ENCODE measurements around the gene SERP2. TPM values are rescaled to one million over a fixed set of nuclear protein-coding genes. Genes with fewer than 3 reads are reported as not detected.
A peak's percentile ranks its signal among the peaks of the same experiment; 100 is the strongest.

SERP2 gene
- total and polyA plus RNA-seq, 2 of the 13 experiments (the other 11 are each of a cell fraction or from before 2014, with no cell fraction given): not detected

DNA sequence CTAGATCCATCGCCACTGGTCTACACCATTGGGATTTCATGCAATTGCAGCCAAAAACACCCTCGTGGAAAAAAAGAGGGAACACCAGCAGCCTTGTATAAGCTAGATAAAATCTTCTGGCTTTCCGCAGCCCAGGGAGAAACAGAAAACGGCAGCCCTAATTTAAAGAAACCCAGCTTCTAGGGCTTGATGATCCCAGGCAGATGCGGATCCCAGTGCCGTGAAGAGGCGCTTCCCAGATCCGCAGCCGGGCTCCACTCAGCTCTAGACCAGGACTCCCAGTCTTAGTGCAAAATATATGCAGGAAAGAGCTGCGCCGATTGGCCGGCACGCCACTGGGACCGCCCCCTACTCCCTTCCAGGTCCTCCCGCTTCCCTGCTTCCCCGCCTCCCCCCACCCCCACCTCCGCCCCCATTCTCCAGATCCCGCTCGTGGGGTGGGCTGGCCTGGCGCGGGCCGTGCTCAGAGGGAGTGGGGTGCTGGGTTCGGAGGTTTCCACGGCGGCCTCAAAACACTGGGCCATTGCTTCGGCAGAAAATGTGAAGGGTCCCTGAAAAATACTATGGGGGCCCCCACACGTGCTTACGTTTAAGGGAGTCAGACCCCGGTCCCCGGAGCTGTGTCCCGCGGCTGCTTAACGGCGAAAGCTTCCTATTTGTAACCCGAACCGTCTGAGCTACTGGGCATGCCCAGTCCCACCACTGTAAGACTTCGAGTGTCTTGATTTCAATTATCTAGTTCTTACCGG lies 63.1 kb downstream of the SERP2 start (continued):
- TF ChIP-seq, protein P1, sequence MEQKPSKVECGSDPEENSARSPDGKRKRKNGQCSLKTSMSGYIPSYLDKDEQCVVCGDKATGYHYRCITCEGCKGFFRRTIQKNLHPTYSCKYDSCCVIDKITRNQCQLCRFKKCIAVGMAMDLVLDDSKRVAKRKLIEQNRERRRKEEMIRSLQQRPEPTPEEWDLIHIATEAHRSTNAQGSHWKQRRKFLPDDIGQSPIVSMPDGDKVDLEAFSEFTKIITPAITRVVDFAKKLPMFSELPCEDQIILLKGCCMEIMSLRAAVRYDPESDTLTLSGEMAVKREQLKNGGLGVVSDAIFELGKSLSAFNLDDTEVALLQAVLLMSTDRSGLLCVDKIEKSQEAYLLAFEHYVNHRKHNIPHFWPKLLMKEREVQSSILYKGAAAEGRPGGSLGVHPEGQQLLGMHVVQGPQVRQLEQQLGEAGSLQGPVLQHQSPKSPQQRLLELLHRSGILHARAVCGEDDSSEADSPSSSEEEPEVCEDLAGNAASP (CRISPR knock-in tag; IDR thresholded peaks at IDR 0.05; ENCODE audit: borderline replicate concordance): peak; percentile 26; the same call in 1 of the 2 replicates
- TF ChIP-seq, protein P2, sequence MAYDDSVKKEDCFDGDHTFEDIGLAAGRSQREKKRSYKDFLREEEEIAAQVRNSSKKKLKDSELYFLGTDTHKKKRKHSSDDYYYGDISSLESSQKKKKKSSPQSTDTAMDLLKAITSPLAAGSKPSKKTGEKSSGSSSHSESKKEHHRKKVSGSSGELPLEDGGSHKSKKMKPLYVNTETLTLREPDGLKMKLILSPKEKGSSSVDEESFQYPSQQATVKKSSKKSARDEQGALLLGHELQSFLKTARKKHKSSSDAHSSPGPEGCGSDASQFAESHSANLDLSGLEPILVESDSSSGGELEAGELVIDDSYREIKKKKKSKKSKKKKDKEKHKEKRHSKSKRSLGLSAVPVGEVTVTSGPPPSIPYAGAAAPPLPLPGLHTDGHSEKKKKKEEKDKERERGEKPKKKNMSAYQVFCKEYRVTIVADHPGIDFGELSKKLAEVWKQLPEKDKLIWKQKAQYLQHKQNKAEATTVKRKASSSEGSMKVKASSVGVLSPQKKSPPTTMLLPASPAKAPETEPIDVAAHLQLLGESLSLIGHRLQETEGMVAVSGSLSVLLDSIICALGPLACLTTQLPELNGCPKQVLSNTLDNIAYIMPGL (CRISPR knock-in tag; IDR thresholded peaks at IDR 0.05; ENCODE audit: borderline replicate concordance in 1 of 2, low read depth in 1 of 2): 0 out of 4 replicates have a peak, but pooled peaks of 1 of the 2 experiments have one; percentile 29
- no peak for TF ChIP-seq JUND (CRISPR knock-in tag; IDR thresholded peaks at IDR 0.05)
- TF ChIP-seq, protein P3, sequence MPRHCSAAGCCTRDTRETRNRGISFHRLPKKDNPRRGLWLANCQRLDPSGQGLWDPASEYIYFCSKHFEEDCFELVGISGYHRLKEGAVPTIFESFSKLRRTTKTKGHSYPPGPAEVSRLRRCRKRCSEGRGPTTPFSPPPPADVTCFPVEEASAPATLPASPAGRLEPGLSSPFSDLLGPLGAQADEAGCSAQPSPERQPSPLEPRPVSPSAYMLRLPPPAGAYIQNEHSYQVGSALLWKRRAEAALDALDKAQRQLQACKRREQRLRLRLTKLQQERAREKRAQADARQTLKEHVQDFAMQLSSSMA (CRISPR knock-in tag; IDR thresholded peaks at IDR 0.05): no peak
- TF ChIP-seq KLF6 (CRISPR knock-in tag; IDR thresholded peaks at IDR 0.05): no peak
- TF ChIP-seq RFXAP (CRISPR knock-in tag; IDR thresholded peaks at IDR 0.05; ENCODE audit: borderline replicate concordance): peak; percentile 58
- no peak for TF ChIP-seq ZNF780A (CRISPR knock-in tag; IDR thresholded peaks at IDR 0.05)
- TF ChIP-seq, protein P4, sequence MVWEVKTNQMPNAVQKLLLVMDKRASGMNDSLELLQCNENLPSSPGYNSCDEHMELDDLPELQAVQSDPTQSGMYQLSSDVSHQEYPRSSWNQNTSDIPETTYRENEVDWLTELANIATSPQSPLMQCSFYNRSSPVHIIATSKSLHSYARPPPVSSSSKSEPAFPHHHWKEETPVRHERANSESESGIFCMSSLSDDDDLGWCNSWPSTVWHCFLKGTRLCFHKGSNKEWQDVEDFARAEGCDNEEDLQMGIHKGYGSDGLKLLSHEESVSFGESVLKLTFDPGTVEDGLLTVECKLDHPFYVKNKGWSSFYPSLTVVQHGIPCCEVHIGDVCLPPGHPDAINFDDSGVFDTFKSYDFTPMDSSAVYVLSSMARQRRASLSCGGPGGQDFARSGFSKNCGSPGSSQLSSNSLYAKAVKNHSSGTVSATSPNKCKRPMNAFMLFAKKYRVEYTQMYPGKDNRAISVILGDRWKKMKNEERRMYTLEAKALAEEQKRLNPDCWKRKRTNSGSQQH (CRISPR knock-in tag; IDR thresholded peaks at IDR 0.05; ENCODE audit: low read depth): peak; percentile 6; the same call in 1 of the 2 replicates
- TF ChIP-seq, protein P5, sequence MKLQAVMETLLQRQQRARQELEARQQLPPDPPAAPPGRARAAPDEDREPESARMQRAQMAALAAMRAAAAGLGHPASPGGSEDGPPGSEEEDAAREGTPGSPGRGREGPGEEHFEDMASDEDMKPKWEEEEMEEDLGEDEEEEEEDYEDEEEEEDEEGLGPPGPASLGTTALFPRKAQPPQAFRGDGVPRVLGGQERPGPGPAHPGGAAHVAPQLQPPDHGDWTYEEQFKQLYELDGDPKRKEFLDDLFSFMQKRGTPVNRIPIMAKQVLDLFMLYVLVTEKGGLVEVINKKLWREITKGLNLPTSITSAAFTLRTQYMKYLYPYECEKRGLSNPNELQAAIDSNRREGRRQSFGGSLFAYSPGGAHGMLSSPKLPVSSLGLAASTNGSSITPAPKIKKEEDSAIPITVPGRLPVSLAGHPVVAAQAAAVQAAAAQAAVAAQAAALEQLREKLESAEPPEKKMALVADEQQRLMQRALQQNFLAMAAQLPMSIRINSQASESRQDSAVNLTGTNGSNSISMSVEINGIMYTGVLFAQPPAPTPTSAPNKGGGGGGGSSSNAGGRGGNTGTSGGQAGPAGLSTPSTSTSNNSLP (IDR thresholded peaks at IDR 0.05; ENCODE audit: low read depth, low read length): no peak
- TF ChIP-seq MEF2D (CRISPR knock-in tag; IDR thresholded peaks at IDR 0.05): no peak
- peak; percentile 53; the same call in 1 of the 2 replicates for TF ChIP-seq SMYD3 (CRISPR knock-in tag; IDR thresholded peaks at IDR 0.05)
- TF ChIP-seq ZNF441 (CRISPR knock-in tag; IDR thresholded peaks at IDR 0.05; ENCODE audit: borderline replicate concordance): peak; percentile 50; the same call in 1 of the 2 replicates
- TF ChIP-seq KDM2A (CRISPR knock-in tag; IDR thresholded peaks at IDR 0.05; ENCODE audit: borderline replicate concordance, low read depth): peak; percentile 23; the same call in 1 of the 2 replicates
- peak; percentile 84; the same call in 1 of the 2 replicates for TF ChIP-seq SIN3A (IDR thresholded peaks at IDR 0.05; ENCODE audit: borderline replicate concordance, low read depth, low read length)
- 0 out of 2 replicates have a peak, but pooled peaks have one; percentile 34 for TF ChIP-seq SIX1 (CRISPR knock-in tag; IDR thresholded peaks at IDR 0.05; ENCODE audit: borderline replicate concordance)
- TF ChIP-seq, protein P6, sequence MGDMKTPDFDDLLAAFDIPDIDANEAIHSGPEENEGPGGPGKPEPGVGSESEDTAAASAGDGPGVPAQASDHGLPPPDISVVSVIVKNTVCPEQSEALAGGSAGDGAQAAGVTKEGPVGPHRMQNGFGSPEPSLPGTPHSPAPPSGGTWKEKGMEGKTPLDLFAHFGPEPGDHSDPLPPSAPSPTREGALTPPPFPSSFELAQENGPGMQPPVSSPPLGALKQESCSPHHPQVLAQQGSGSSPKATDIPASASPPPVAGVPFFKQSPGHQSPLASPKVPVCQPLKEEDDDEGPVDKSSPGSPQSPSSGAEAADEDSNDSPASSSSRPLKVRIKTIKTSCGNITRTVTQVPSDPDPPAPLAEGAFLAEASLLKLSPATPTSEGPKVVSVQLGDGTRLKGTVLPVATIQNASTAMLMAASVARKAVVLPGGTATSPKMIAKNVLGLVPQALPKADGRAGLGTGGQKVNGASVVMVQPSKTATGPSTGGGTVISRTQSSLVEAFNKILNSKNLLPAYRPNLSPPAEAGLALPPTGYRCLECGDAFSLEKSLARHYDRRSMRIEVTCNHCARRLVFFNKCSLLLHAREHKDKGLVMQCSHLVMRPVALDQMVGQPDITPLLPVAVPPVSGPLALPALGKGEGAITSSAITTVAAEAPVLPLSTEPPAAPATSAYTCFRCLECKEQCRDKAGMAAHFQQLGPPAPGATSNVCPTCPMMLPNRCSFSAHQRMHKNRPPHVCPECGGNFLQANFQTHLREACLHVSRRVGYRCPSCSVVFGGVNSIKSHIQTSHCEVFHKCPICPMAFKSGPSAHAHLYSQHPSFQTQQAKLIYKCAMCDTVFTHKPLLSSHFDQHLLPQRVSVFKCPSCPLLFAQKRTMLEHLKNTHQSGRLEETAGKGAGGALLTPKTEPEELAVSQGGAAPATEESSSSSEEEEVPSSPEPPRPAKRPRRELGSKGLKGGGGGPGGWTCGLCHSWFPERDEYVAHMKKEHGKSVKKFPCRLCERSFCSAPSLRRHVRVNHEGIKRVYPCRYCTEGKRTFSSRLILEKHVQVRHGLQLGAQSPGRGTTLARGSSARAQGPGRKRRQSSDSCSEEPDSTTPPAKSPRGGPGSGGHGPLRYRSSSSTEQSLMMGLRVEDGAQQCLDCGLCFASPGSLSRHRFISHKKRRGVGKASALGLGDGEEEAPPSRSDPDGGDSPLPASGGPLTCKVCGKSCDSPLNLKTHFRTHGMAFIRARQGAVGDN (CRISPR knock-in tag; IDR thresholded peaks at IDR 0.05): peak; percentile 44

Measured in HepG2 (cell line).